ENCODE measurements around the gene DUS3L. TPM values are rescaled to one million over a fixed set of nuclear protein-coding genes. Genes with fewer than 3 reads are reported as not detected.

Gene DUS3L
- total RNA-seq, 1 donor from 2014 or later, result 26.8 TPM

GRCh38 chr19:5823579-5824281, 32.8 kb upstream of the DUS3L start:
- Histone ChIP-seq H3K9me3 (no peaks in the 10 kb centered on the region), H3K4me3 (no peak overlapping the region), H3K4me1 (peaks cover 5% of the 10 kb centered on the region), H3K36me3 (no peaks in the 10 kb centered on the region), H3K27me3 (peaks cover 4% of the 10 kb centered on the region), H3K27ac (no peak overlapping the region)
- TF ChIP-seq CTCF (IDR thresholded peaks at IDR 0.05), result no peak
- ATAC-seq, result no peak
- peak; percentile 77 for DNase-seq
- intact Hi-C loops (cut with DNase I), result no loop called here

GRCh38 chr19:5822181-5822844, 31.4 kb upstream of the DUS3L start:
- Histone ChIP-seq H3K4me1 (no peaks in the 10 kb centered on the region), H3K27me3 (no peaks in the 10 kb centered on the region), H3K27ac (no peak overlapping the region), H3K9me3 (no peaks in the 10 kb centered on the region), H3K4me3 (no peak overlapping the region), H3K36me3 (no peaks in the 10 kb centered on the region)
- DNase-seq (no peak), ATAC-seq (no peak)
- intact Hi-C loops (cut with DNase I), result no loop called here
- no peak for TF ChIP-seq CTCF (IDR thresholded peaks at IDR 0.05)

DNA sequence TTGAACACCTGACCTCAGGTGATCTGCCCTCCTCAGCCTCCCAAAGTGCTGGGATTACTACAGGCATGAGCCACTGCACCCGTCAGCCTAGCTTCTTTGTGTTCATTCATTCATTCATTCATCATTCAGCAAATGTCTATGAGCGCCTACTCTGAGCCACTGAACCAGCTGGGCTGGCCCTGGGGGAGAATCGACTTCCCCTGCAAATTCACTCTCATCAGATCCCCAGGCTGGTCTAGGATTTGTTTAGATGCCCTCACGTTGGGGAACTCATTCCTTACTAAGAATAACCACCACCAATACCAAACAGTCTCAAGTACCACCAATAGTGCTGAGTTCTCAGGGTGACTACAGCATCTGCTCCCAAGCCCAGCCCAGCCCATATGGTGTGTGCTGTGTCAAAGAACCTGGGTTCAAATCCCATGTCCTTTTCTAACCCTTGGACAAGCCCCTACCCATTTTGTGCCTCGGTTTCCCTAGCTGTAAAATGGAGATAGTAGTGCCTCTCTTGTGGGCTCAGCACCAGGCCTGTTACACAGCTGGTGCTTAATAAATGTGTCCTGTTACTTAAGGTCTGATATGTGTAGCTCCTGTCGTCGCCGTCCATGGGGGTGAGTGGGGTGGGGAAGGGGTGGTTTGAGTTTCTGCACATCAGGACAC, 30.7 kb upstream of the DUS3L start:
- no peaks in the 10 kb centered on the region for H3K9me3 ChIP-seq
- no peaks in the 10 kb centered on the region for H3K36me3 ChIP-seq
- no peak overlapping the region for H3K27ac ChIP-seq
- intact Hi-C loops (cut with DNase I), result no loop called here
- no peaks in the 10 kb centered on the region for H3K4me1 ChIP-seq
- DNase-seq, result no peak
- no peak overlapping the region for H3K4me3 ChIP-seq
- no peak for ATAC-seq
- no peak for TF ChIP-seq CTCF (IDR thresholded peaks at IDR 0.05)
- H3K27me3 ChIP-seq, result no peaks in the 10 kb centered on the region

DNA sequence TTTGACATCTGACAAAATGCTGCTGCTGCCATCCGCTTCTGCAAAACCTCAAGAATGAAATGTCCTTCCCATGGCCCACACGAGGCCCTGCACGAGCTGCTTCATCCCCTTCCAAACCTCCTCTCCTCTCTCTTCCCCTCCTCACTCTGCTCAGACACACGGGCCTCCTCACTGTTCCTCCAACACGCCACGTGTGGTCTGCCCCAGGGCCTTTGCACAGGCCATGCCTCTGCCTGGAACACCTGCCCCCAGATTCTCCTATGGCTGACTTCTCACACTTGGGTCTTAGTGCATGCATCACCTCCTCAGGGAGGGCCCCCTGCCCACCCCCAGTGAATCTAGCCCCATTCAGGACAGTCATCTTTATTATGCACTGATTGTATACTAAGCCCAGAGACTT, 29.8 kb upstream of the DUS3L start:
- Histone ChIP-seq H3K4me1 (no peaks in the 10 kb centered on the region), H3K27me3 (no peaks in the 10 kb centered on the region), H3K27ac (no peak overlapping the region), H3K36me3 (no peaks in the 10 kb centered on the region), H3K9me3 (no peaks in the 10 kb centered on the region), H3K4me3 (no peak overlapping the region)
- DNase-seq (no peak), ATAC-seq (no peak)
- intact Hi-C loops (cut with DNase I), result no loop called here
- no peak for TF ChIP-seq CTCF (IDR thresholded peaks at IDR 0.05)

DNA sequence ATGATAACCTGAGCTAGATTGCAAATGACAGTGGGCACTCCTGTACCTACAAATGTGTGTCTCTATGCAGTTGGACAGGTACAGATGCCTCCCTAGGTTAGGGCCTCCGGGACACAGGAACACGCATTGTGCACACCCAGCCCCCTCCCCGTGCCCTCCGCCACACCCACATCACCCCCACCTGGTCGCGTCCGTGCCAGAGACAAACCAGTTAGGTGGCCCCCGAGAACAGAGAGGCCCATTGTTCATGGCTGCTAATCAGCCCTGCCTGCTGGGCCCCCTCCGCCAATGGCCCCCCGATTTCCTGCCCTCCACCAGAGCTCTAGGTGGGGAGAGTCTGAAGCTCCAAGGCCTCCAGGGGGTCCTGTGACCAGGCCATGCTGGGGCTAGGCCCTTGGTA, 27.6 kb upstream of the DUS3L start:
- no peak for ATAC-seq
- Histone ChIP-seq H3K9me3 (no peaks in the 10 kb centered on the region), H3K4me1 (no peaks in the 10 kb centered on the region), H3K27ac (no peak overlapping the region), H3K4me3 (no peak overlapping the region), H3K36me3 (no peaks in the 10 kb centered on the region), H3K27me3 (no peaks in the 10 kb centered on the region)
- TF ChIP-seq CTCF (IDR thresholded peaks at IDR 0.05), result no peak
- DNase-seq, result no peak
- intact Hi-C loops (cut with DNase I), result no loop called here

Data from upper lobe of right lung (tissue), 1 donor.